Measurements from ENCODE around the gene TLNRD1. TPM values are rescaled to one million over a fixed set of nuclear protein-coding genes. Genes with fewer than 3 reads are reported as not detected.

Gene TLNRD1
- total RNA-seq, 1 experiment from 2014 or later, result 27.4 TPM

GRCh38 chr15:81002009-81002330 is 1.2 kb downstream of the TLNRD1 start:
- DNase-seq (ENCODE audit: low read depth), result no peak

- DNase-seq (ENCODE audit: low read depth), result peak; percentile 31
Observed at GRCh38 chr15:81002331-81003096, 1.8 kb downstream of the TLNRD1 start.

- DNase-seq (ENCODE audit: low read depth), result no peak
Observed at GRCh38 chr15:81003097-81003350, 2.3 kb downstream of the TLNRD1 start.

- no peak for DNase-seq (ENCODE audit: low read depth)
Observed at GRCh38 chr15:81006124-81006523, 5.4 kb downstream of the TLNRD1 start.

GRCh38 chr15:81007428-81008064 is 6.8 kb downstream of the TLNRD1 start:
- no peak for DNase-seq (ENCODE audit: low read depth)

GRCh38 chr15:81008312-81008711 is 7.6 kb downstream of the TLNRD1 start:
- no peak for DNase-seq (ENCODE audit: low read depth)

GRCh38 chr15:81010086-81010485 is 9.4 kb downstream of the TLNRD1 start:
- no peak for DNase-seq (ENCODE audit: low read depth)

- no peak for DNase-seq (ENCODE audit: low read depth)
Observed at GRCh38 chr15:81011593-81011992, 10.9 kb downstream of the TLNRD1 start.

- DNase-seq (ENCODE audit: low read depth), result no peak
Observed at GRCh38 chr15:81012588-81012987, 11.9 kb downstream of the TLNRD1 start.

- DNase-seq (ENCODE audit: low read depth), result no peak
Observed at GRCh38 chr15:81013396-81013929, 12.7 kb downstream of the TLNRD1 start.

GRCh38 chr15:81014446-81015093 is 13.8 kb downstream of the TLNRD1 start:
- no peak for DNase-seq (ENCODE audit: low read depth)

GRCh38 chr15:81015621-81016488 is 15.1 kb downstream of the TLNRD1 start:
- DNase-seq (ENCODE audit: low read depth), result no peak

- no peak for DNase-seq (ENCODE audit: low read depth)
Observed at GRCh38 chr15:81016489-81017068, 15.9 kb downstream of the TLNRD1 start.

- DNase-seq (ENCODE audit: low read depth), result no peak
Observed at GRCh38 chr15:81018197-81018596, 17.5 kb downstream of the TLNRD1 start.

GRCh38 chr15:81021321-81021720 is 20.6 kb downstream of the TLNRD1 start:
- DNase-seq (ENCODE audit: low read depth), result no peak

- peak; percentile 50 for DNase-seq (ENCODE audit: low read depth)
Observed at GRCh38 chr15:81023483-81024264, 23.0 kb downstream of the TLNRD1 start.

- DNase-seq (ENCODE audit: low read depth), result no peak
Observed at GRCh38 chr15:81024265-81024872, 23.6 kb downstream of the TLNRD1 start.

- DNase-seq (ENCODE audit: low read depth), result no peak
Observed at GRCh38 chr15:81024936-81025335, 24.2 kb downstream of the TLNRD1 start.

GRCh38 chr15:81025721-81026370 is 25.1 kb downstream of the TLNRD1 start:
- DNase-seq (ENCODE audit: low read depth), result no peak
